Neural cell (in vitro differentiated cells): ENCODE measurements around the gene MTARC1. TPM values are rescaled to one million over a fixed set of nuclear protein-coding genes. Genes with fewer than 3 reads are reported as not detected.

Experiments
- H2AFZ ChIP-seq: fragments of 200-600, 300-800 bp; sonication (generic), shearing (Covaris generic); 2 replicates; pipeline ENCODE4 v1.6.0; 2014; ENCODE audit warnings: low read depth, mild to moderate bottlenecking, antibody characterized with exemption, low read length, moderate library complexity
- H3F3A ChIP-seq: fragments of 200-600 bp; shearing (Covaris generic); 2 replicates; pipeline ENCODE4 v1.6.1; 2016; ENCODE audit warnings: mild to moderate bottlenecking, moderate library complexity, mixed read lengths, antibody characterized with exemption, low read length; ENCODE audit not compliant: insufficient read depth, poor library complexity, severe bottlenecking
- H3K27ac ChIP-seq: fragments of 200-600, 300-800 bp; sonication (generic), shearing (Covaris generic); 2 replicates; pipeline ENCODE4 v1.5.1; 2014; ENCODE audit warnings: mild to moderate bottlenecking, low read length, moderate library complexity
- H3K27me3 ChIP-seq: fragments of 300-800, 200-600 bp; sonication (generic), shearing (Covaris generic); 2 replicates; pipeline ENCODE4 v1.6.0; 2014; ENCODE audit warnings: mild to moderate bottlenecking, low read depth, low read length, moderate library complexity; ENCODE audit not compliant: insufficient read depth
- H3K36me3 ChIP-seq: fragments of 300-800, 200-600 bp; sonication (generic), shearing (Covaris generic); 2 replicates; pipeline ENCODE4 v1.5.1; 2014; ENCODE audit warnings: mild to moderate bottlenecking, antibody characterized with exemption, low read length, moderate library complexity; ENCODE audit not compliant: insufficient read depth
- H3K4me2 ChIP-seq: fragments of 300-800, 200-600 bp; sonication (generic), shearing (Covaris generic); 2 replicates; pipeline ENCODE4 v1.6.0; 2014; ENCODE audit warnings: mild to moderate bottlenecking, low read length
- H3K4me3 ChIP-seq: fragments of 300-800, 200-600 bp; sonication (generic), shearing (Covaris generic); 2 replicates; pipeline ENCODE4 v1.5.1; 2014; ENCODE audit warnings: mild to moderate bottlenecking, low read length, moderate library complexity
- H3K79me2 ChIP-seq: fragments of 200-600 bp; shearing (Covaris generic); replicated peaks from 2 replicates; pipeline ENCODE4 v1.6.0; 2014; ENCODE audit warnings: mild to moderate bottlenecking, low read length, moderate library complexity; ENCODE audit not compliant: insufficient read depth
- H3K9ac ChIP-seq: fragments of 300-800, 200-600 bp; sonication (generic), shearing (Covaris generic); 2 replicates; pipeline ENCODE4 v1.6.1; 2016; ENCODE audit warnings: mild to moderate bottlenecking, low read length, mixed read lengths
- H3K9me2 ChIP-seq: fragments of 200-600 bp; shearing (Covaris generic); 2 replicates; pipeline ENCODE4 v1.6.1; 2016; ENCODE audit warnings: mild to moderate bottlenecking, low read length, mixed read lengths; ENCODE audit not compliant: insufficient read depth
- H3K9me3 ChIP-seq: fragments of 200-600, 300-800 bp; sonication (generic), shearing (Covaris generic); 2 replicates; pipeline ENCODE4 v1.6.1; 2016; ENCODE audit warnings: mild to moderate bottlenecking, mixed run types, low read length, moderate library complexity, mixed read lengths
- H4K20me1 ChIP-seq: fragments of 200-600 bp; shearing (Covaris generic); 2 replicates; pipeline ENCODE4 v1.6.1; 2016; ENCODE audit warnings: mild to moderate bottlenecking, mixed run types; ENCODE audit not compliant: insufficient read depth
- CTCF ChIP-seq: fragments of 450-650 bp; IDR thresholded peaks from 2 replicates; pipeline ENCODE4 v1.5.1; 2014; ENCODE audit warnings: antibody characterized with exemption, mild to moderate bottlenecking, moderate library complexity; ENCODE audit not compliant: poor library complexity, severe bottlenecking
- EP300 ChIP-seq: fragments of 450-650 bp; conservative IDR thresholded peaks from 2 replicates; pipeline ENCODE4 v1.6.1; 2014; ENCODE audit warnings: antibody characterized with exemption, mild to moderate bottlenecking, moderate library complexity; ENCODE audit not compliant: poor library complexity, severe bottlenecking
- EZH2 ChIP-seq: fragments of 200-600, 300-800 bp; shearing (Covaris generic), sonication (generic); IDR thresholded peaks from 2 replicates; pipeline ENCODE4 v1.6.1; 2014; ENCODE audit warnings: antibody characterized with exemption, low read length, borderline replicate concordance, mild to moderate bottlenecking; ENCODE audit not compliant: insufficient read depth, poor library complexity, severe bottlenecking
- MXI1 ChIP-seq: fragments of 450-650 bp; conservative IDR thresholded peaks from 2 replicates; pipeline ENCODE4 v1.6.1; 2014; ENCODE audit warnings: antibody characterized with exemption, mild to moderate bottlenecking; ENCODE audit not compliant: poor library complexity, severe bottlenecking
- POLR2AphosphoS5 ChIP-seq: IDR thresholded peaks from 2 replicates; pipeline ENCODE4 v1.6.1; 2012
- RAD21 ChIP-seq: fragments of 450-650 bp; conservative IDR thresholded peaks from 2 replicates; pipeline ENCODE4 v1.6.1; 2014; ENCODE audit warnings: antibody characterized with exemption, mild to moderate bottlenecking, moderate library complexity
- SMC3 ChIP-seq: fragments of 450-650 bp; conservative IDR thresholded peaks from 2 replicates; pipeline ENCODE4 v1.6.1; 2014; ENCODE audit warnings: antibody characterized with exemption, mild to moderate bottlenecking, moderate library complexity; ENCODE audit not compliant: poor library complexity
- TAF1 ChIP-seq: IDR thresholded peaks from 2 replicates; pipeline ENCODE4 v1.6.1; 2012; ENCODE audit warnings: low read depth
- polyA plus RNA-seq: library from polyadenylated mRNA; depleted of rRNA; stranded (reverse); fragments of >200 nt; gene quantifications from 2 replicates; pipeline ENCODE4 v1.2.3, GENCODE V29; 2014
- TF ChIP-seq, protein P1 (sequence below): IDR thresholded peaks from 2 replicates; pipeline ENCODE4 v1.6.1; 2012; ENCODE audit warnings: borderline replicate concordance

Gene MTARC1
- polyA plus RNA-seq, 1 donor from 2014 or later: 4.2 TPM

DNA sequence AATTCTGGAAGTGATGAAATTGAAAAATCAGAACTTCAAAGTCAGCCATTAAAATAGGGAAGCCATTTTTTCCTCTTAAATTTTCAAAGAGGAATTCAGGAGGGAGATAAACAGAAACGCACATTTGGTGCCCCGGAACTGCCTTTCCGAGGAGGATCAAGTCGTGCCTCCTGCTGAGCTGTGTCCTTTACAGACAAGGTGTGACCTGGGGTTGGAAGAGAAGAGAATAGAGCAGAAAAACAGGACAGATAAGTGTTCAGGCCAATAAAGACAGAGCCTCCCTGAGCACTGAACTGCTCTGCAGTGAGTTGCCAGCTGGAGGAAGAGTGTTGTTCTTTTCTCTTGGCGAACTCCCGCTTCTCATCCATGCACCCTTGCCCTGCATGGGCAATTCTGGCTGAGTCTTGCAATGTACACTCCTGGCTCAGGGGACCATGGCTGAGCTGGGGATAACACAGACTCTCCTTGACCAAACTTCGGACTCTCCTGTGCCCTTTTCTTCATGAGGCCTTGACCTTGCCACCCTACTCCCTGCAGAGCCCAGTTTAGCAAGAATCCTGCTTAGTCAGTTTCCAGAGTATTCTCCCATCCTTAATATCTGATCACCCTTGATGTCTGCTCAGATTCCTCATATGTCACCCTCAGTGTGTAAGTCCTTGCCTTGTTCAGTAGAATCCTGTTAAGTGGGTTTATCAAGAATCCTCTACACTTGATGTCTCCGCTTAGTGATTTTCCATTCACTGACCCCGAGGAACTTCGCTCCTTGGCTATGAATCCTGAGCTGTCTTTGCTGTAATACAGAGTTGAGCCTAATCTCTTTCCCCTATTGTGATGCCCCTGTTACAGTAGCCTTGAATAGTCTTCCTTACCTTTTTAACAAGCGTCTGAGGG, 1.3 kb upstream of the MTARC1 start:
- Histone ChIP-seq H3K27me3 (peaks cover 13% of the 10 kb centered on the region), H3K4me2 (no peak overlapping the region), H3K4me3 (no peak overlapping the region), H3K9me3 (no peaks in the 10 kb centered on the region), H3K9ac (no peak overlapping the region), H4K20me1 (no peaks in the 10 kb centered on the region), H3K79me2 (no peaks in the 10 kb centered on the region), H2AFZ (no peak overlapping the region), H3K9me2 (no peaks in the 10 kb centered on the region), H3K27ac (no peak overlapping the region), H3F3A (no peaks in the 10 kb centered on the region), H3K36me3 (no peaks in the 10 kb centered on the region)
- TF ChIP-seq TAF1 (no peak), SMC3 (no peak), MXI1 (no peak), RAD21 (no peak), EP300 (no peak), CTCF (no peak), POLR2AphosphoS5 (no peak), EZH2 (no peak)
- TF ChIP-seq, protein P1, sequence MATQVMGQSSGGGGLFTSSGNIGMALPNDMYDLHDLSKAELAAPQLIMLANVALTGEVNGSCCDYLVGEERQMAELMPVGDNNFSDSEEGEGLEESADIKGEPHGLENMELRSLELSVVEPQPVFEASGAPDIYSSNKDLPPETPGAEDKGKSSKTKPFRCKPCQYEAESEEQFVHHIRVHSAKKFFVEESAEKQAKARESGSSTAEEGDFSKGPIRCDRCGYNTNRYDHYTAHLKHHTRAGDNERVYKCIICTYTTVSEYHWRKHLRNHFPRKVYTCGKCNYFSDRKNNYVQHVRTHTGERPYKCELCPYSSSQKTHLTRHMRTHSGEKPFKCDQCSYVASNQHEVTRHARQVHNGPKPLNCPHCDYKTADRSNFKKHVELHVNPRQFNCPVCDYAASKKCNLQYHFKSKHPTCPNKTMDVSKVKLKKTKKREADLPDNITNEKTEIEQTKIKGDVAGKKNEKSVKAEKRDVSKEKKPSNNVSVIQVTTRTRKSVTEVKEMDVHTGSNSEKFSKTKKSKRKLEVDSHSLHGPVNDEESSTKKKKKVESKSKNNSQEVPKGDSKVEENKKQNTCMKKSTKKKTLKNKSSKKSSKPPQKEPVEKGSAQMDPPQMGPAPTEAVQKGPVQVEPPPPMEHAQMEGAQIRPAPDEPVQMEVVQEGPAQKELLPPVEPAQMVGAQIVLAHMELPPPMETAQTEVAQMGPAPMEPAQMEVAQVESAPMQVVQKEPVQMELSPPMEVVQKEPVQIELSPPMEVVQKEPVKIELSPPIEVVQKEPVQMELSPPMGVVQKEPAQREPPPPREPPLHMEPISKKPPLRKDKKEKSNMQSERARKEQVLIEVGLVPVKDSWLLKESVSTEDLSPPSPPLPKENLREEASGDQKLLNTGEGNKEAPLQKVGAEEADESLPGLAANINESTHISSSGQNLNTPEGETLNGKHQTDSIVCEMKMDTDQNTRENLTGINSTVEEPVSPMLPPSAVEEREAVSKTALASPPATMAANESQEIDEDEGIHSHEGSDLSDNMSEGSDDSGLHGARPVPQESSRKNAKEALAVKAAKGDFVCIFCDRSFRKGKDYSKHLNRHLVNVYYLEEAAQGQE: no peak

DNA sequence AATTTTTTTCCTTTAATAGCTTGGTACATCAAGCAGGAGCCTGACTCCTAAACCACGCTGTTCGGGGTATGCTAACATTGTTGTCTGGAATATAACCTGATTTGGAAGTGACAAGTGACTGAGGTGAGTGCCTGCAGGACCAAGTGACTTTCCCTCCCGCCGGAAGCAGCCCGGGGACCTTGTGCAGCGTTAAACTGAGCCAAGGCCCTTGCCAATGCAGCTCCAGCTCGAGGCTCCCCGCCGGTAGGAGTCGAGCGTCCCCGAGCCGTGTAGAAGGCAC, 716 bp upstream of the MTARC1 start:
- Histone ChIP-seq H2AFZ (peak overlapping the region; percentile 27), H3K27ac (no peak overlapping the region), H3K9ac (peak overlapping the region; percentile 64), H3K4me2 (no peak overlapping the region), H4K20me1 (no peaks in the 10 kb centered on the region), H3F3A (no peaks in the 10 kb centered on the region), H3K79me2 (no peaks in the 10 kb centered on the region), H3K4me3 (peak overlapping the region; percentile 70), H3K27me3 (peaks cover 13% of the 10 kb centered on the region), H3K9me3 (no peaks in the 10 kb centered on the region), H3K36me3 (no peaks in the 10 kb centered on the region), H3K9me2 (no peaks in the 10 kb centered on the region)
- TF ChIP-seq SMC3 (no peak), EP300 (no peak), RAD21 (no peak), POLR2AphosphoS5 (no peak), MXI1 (no peak), CTCF (no peak), EZH2 (no peak), TAF1 (no peak)
- TF ChIP-seq, protein P1: no peak
